GM10248 (cell line): ENCODE results near the gene SMARCE1.
A peak's percentile ranks its signal among the peaks of the same experiment; 100 is the strongest.

ENCODE experiments used
- CTCF ChIA-PET: fragments of 300-600 bp; sonication (Branson Sonifier 250); formaldehyde crosslinking; extraction: SDS; loops from one replicate; lab custom pipeline; 2021; ENCODE audit warnings: antibody characterized with exemption; lab: Yijun Ruan, JAX
- POLR2A ChIA-PET: fragments of 350-650 bp; sonication (Branson Sonifier 250); formaldehyde crosslinking; extraction: SDS; loops from one replicate; lab custom pipeline; 2020; ENCODE audit warnings: antibody characterized with exemption; lab: Yijun Ruan, JAX
- DNase-seq: peaks from one replicate; pipeline ENCODE4 v3.0.0; 2012; ENCODE audit errors: extremely low spot score
- TF ChIP-seq, protein P1 (sequence below): IDR thresholded peaks from 2 replicates; pipeline ENCODE4 v1.5.1; 2012; ENCODE audit warnings: mild to moderate bottlenecking, low read depth; ENCODE audit errors: extremely low read depth, missing control alignments, control extremely low read depth

The SMARCE1 gene

DNA sequence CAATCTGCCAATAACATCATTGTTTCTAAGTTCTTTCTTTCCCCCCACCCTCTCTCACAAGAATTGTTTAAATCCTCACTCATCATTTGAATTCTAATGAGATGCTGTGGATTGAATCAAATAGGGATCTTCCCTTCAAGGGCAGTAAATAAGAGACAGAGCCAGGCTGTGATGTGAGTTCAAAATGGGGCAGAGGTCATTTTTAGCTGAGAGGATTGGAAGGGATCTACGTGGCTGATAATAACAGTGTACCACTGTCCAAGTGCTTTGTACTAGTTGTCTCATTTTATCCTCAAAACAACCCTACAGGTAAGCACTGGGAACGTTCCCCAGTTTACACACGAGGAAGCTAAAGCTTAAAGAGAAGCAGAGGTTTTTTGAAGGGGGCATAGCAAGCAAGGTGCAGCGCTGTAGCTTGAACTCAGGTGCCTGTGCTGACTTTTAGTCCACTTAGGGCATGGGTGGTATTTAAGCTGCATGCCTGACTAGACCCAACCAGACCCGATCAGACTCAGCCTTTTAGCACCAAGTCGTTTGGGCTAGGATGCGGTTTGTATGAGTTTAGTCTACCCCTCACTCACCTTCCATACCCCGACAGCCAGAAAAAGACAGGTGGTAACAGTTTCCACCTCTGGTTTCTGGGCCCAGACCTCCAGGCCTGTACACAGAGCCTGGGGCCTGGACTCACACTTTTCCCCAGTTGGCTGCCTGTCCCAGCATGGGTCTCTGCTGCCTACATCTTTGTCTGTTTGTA is 43.1 kb downstream of the SMARCE1 start:
- CTCF ChIA-PET: interaction anchor here (1.9 to 8.0 kb wide), 6 partner anchors 10 to 50 kb away, joined by 7 to 72 read pairs (median 14); partner anchors contain the start of gene CCR7
- POLR2A ChIA-PET: interaction anchor here (4.0 kb wide), 1 partner anchor 11 kb away, joined by 17 read pairs; no protein-coding TSS in a partner anchor
- TF ChIP-seq, protein P1, sequence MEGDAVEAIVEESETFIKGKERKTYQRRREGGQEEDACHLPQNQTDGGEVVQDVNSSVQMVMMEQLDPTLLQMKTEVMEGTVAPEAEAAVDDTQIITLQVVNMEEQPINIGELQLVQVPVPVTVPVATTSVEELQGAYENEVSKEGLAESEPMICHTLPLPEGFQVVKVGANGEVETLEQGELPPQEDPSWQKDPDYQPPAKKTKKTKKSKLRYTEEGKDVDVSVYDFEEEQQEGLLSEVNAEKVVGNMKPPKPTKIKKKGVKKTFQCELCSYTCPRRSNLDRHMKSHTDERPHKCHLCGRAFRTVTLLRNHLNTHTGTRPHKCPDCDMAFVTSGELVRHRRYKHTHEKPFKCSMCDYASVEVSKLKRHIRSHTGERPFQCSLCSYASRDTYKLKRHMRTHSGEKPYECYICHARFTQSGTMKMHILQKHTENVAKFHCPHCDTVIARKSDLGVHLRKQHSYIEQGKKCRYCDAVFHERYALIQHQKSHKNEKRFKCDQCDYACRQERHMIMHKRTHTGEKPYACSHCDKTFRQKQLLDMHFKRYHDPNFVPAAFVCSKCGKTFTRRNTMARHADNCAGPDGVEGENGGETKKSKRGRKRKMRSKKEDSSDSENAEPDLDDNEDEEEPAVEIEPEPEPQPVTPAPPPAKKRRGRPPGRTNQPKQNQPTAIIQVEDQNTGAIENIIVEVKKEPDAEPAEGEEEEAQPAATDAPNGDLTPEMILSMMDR: no peak
- DNase-seq: no peak

DNA sequence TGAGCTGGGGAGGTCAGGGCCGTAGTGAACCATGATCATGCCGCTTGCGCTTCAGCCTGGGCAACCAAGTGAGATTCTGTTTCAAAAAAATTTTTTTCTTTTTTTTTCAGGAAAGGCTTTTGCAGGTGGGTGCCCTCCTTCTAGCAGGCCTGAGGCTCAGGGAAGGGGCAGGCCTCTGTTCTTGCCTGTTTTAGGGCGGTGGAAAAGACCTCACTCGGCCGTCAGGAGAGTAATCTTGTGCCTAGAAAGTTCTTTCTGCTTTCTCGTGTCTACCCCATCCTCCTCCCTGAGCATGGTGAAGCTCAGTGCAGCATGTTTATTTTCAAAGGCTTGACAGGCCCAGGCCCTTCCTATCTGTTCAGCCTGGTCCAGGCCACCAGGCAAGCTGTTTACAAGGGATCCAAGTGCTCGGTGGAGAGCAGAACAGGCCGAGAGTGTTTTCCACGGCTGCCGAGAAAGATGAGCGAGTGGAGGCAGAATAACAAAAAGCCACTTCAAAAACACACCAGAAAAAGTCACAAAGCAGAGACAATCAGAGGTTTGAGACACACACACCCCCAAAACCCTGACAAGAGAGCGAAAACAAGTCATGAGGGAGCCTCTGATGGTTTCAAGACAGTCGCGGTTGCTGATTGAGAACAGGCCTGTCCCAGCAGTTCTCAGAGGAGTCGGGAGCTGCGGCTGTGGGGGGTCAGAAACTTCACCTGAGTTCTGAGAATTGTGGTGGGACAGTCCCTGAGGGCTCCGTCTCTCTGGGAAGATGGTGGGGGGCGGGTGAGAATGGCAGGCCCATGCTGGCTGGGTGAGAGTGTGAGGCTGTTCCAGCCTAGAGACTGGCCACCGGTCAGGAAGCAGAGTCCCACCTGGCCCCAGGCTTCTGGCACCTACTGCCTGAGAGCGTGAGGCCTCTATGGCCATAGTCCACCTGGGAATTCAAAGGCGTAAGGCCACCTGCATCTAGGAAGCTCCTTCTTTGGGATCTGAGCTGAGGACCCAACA is 44.9 kb downstream of the SMARCE1 start:
- CTCF ChIA-PET: interaction anchor here (0.6 to 8.0 kb wide), 11 partner anchors 9 to 44 kb away, joined by 3 to 72 read pairs (median 5); partner anchors contain the start of gene CCR7
- TF ChIP-seq, protein P1: no peak
- POLR2A ChIA-PET: interaction anchor here (1.0 to 4.0 kb wide), 4 partner anchors 12 to 1086 kb away, joined by 3 to 17 read pairs (median 6); partner anchors contain the start of gene CCR7
- DNase-seq: peak; percentile 70

DNA sequence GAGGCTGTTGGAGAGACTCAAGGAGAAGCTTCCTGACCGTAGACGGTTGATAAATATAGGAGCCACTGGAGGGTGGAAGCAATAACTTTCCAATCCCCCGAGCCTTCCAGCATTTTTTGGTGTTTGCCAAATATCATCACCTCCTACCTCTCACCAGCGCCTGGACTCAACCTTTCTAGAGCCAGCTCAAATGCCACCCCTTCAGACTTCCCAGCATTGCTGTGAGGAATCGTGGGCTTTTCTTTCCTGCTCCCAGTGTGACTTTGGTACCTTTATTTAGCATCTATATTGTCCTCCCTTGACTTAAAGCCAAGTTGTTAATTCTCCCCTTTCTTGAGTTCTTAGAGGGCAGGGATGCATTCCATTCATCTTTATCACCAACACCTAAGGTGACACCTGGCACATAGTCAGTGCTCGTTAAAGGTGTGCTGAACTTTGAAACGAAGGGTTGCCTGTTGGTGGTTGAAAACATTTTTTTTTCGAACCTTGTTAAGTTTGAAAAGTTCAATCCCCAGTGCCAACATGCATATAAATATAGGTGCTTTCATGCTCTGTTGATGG is 47.1 kb downstream of the SMARCE1 start:
- ChIA-PET POLR2A (no interaction called here), CTCF (interaction anchor here (1.0 to 1.5 kb wide), 3 partner anchors 10 to 1065 kb away, joined by 3 to 11 read pairs (median 3); no protein-coding TSS in a partner anchor)
- TF ChIP-seq, protein P1: no peak
- no peak for DNase-seq

DNA sequence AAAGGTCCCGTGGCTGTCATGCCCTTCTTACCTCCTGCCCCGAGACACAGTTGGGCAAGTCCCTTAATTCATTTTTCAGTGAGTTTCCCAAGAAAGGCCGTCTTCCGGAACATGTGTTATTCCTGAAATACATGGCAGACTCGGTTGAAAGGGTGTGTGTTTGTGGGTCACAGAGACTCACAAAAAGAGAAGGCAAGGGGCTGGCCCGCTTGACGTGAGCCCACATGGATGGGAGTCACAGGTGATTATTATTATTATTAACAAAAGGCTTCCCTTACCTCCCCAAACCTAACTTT is 48.2 kb downstream of the SMARCE1 start:
- TF ChIP-seq, protein P1: no peak
- ChIA-PET CTCF (interaction anchor here (1.5 to 2.2 kb wide), 3 partner anchors 11 to 37 kb away, joined by 3 to 19 read pairs (median 11); no protein-coding TSS in a partner anchor), POLR2A (interaction anchor here (2.5 kb wide), 1 partner anchor 36 kb away, joined by 17 read pairs; the partner anchor contains the start of gene CCR7)
- no peak for DNase-seq

- CTCF ChIA-PET: interaction anchor here (1.3 to 2.2 kb wide), 5 partner anchors 8 to 39 kb away, joined by 4 to 19 read pairs (median 6); no protein-coding TSS in a partner anchor
- POLR2A ChIA-PET: interaction anchor here (2.5 kb wide), 1 partner anchor 35 kb away, joined by 17 read pairs; the partner anchor contains the start of gene CCR7
- TF ChIP-seq, protein P1: no peak
- DNase-seq: peak; percentile 74
Observed at GRCh38 chr17:40598619-40599467, 48.8 kb downstream of the SMARCE1 start.
